ENCODE data around the gene TMEM63A. TPM values are rescaled to one million over a fixed set of nuclear protein-coding genes. Genes with fewer than 3 reads are reported as not detected.

TMEM63A gene
- total RNA-seq, 3 donors from 2014 or later (not counting 1 experiment from before 2014, with no cell fraction given) = 101 to 166 (median 113) TPM

GRCh38 chr1:225814381-225814780, 67.8 kb downstream of the TMEM63A start:
- Mint-ChIP-seq H3K27ac (no peak overlapping the region), H3K9me3 (no peaks in the 10 kb centered on the region), H3K27me3 (ENCODE audit: low read depth in 2 of 2) (peaks cover 0 to 3% of the 10 kb centered on the region in 2 donors), H3K4me3 (no peak overlapping the region), H3K4me1 (peaks cover 13 to 16% of the 10 kb centered on the region in 2 donors), H3K36me3 (no peaks in the 10 kb centered on the region)
- 93% methylated on average over 7 of the region's 7 CpGs for WGBS (ENCODE audit: insufficient coverage)
- no peak for DNase-seq
- no peak for TF ChIP-seq CTCF (IDR thresholded peaks at IDR 0.05)
- Histone ChIP-seq H3K27ac (ENCODE audit: low read length) (no peak overlapping the region), H3K9me3 (ENCODE audit: control insufficient read depth, insufficient read depth, low read length) (no peaks in the 10 kb centered on the region), H3K4me3 (ENCODE audit: low read length) (no peak overlapping the region), H3K27me3 (ENCODE audit: control insufficient read depth, insufficient read depth, low read length) (no peaks in the 10 kb centered on the region), H3K36me3 (ENCODE audit: control insufficient read depth, insufficient read depth, low read length) (no peaks in the 10 kb centered on the region), H3K4me1 (ENCODE audit: control insufficient read depth, insufficient read depth, low read length) (peaks cover 16% of the 10 kb centered on the region)
- no peak for ATAC-seq
- intact Hi-C loops (cut with micrococcal nuclease) = no loop called here

GRCh38 chr1:225813214-225813964, 68.8 kb downstream of the TMEM63A start:
- H3K27me3 ChIP-seq (ENCODE audit: control insufficient read depth, insufficient read depth, low read length) = no peaks in the 10 kb centered on the region
- Mint-ChIP-seq H3K27ac (no peak overlapping the region), H3K36me3 (no peaks in the 10 kb centered on the region), H3K27me3 (ENCODE audit: low read depth in 2 of 2) (peaks cover 6 to 9% of the 10 kb centered on the region in 2 donors), H3K4me3 (no peak overlapping the region), H3K4me1 (peaks cover 13 to 23% of the 10 kb centered on the region in 2 donors), H3K9me3 (no peaks in the 10 kb centered on the region)
- no peaks in the 10 kb centered on the region for H3K9me3 ChIP-seq (ENCODE audit: control insufficient read depth, insufficient read depth, low read length)
- no peak for DNase-seq
- TF ChIP-seq CTCF (IDR thresholded peaks at IDR 0.05) = no peak
- peaks cover 17% of the 10 kb centered on the region for H3K4me1 ChIP-seq (ENCODE audit: control insufficient read depth, insufficient read depth, low read length)
- no peak overlapping the region for H3K27ac ChIP-seq (ENCODE audit: low read length)
- no peak overlapping the region for H3K4me3 ChIP-seq (ENCODE audit: low read length)
- 87% methylated on average over 8 of the region's 10 CpGs for WGBS (ENCODE audit: insufficient coverage)
- intact Hi-C loops (cut with micrococcal nuclease) = no loop called here
- H3K36me3 ChIP-seq (ENCODE audit: control insufficient read depth, insufficient read depth, low read length) = no peaks in the 10 kb centered on the region
- ATAC-seq = no peak

- ATAC-seq (no peak), DNase-seq (no peak)
- H3K27ac Mint-ChIP-seq = no peak overlapping the region
- H3K36me3 Mint-ChIP-seq = no peaks in the 10 kb centered on the region
- peaks cover 11 to 13% of the 10 kb centered on the region in 2 donors for H3K27me3 Mint-ChIP-seq (ENCODE audit: low read depth in 2 of 2)
- Histone ChIP-seq H3K27me3 (ENCODE audit: control insufficient read depth, insufficient read depth, low read length) (no peaks in the 10 kb centered on the region), H3K4me1 (ENCODE audit: control insufficient read depth, insufficient read depth, low read length) (peaks cover 17% of the 10 kb centered on the region), H3K27ac (ENCODE audit: low read length) (no peak overlapping the region), H3K9me3 (ENCODE audit: control insufficient read depth, insufficient read depth, low read length) (no peaks in the 10 kb centered on the region), H3K36me3 (ENCODE audit: control insufficient read depth, insufficient read depth, low read length) (no peaks in the 10 kb centered on the region), H3K4me3 (ENCODE audit: low read length) (no peak overlapping the region)
- H3K4me3 Mint-ChIP-seq = no peak overlapping the region
- no peak for TF ChIP-seq CTCF (IDR thresholded peaks at IDR 0.05)
- intact Hi-C loops (cut with micrococcal nuclease) = no loop called here
- no peaks in the 10 kb centered on the region for H3K9me3 Mint-ChIP-seq
- H3K4me1 Mint-ChIP-seq = peaks cover 13 to 23% of the 10 kb centered on the region in 2 donors
- WGBS (ENCODE audit: insufficient coverage) = 91% methylated on average over 7 of the region's 8 CpGs
These were observed 69.5 kb downstream of the TMEM63A start for GRCh38 chr1:225812488-225813213.

All from natural killer cell (primary cell).